IPS DF 6.9 (cell line): ENCODE data around the gene RNF169.
A peak's percentile ranks its signal among the peaks of the same experiment; 100 is the strongest.
"Not testable (repeated sequence)": the region's sequence is repeated elsewhere in the genome, so short reads cannot be mapped to it uniquely, and the experiment has no call there.

Experiments used
- DNase-seq: peaks from one replicate; pipeline ENCODE4 v3.0.0-alpha.2; 2013; ENCODE audit warnings: low read depth, low spot score
- H3K27ac ChIP-seq: one replicate; pipeline ENCODE4 v1.5.1; 2013; ENCODE audit warnings: low read length, control low read depth
- H3K27me3 ChIP-seq: 2 replicates; pipeline ENCODE4 v1.6.1; 2013; ENCODE audit warnings: mild to moderate bottlenecking, low read length; ENCODE audit not compliant: control insufficient read depth, insufficient read depth
- H3K36me3 ChIP-seq: 2 replicates; pipeline ENCODE4 v1.6.1; 2013; ENCODE audit warnings: low read length; ENCODE audit not compliant: control insufficient read depth, insufficient read depth
- H3K4me1 ChIP-seq: 2 replicates; pipeline ENCODE4 v1.6.1; 2013; ENCODE audit warnings: low read length; ENCODE audit not compliant: control insufficient read depth, insufficient read depth
- H3K4me3 ChIP-seq: 2 replicates; pipeline ENCODE4 v1.5.1; 2013; ENCODE audit warnings: mild to moderate bottlenecking, low read length
- H3K9me3 ChIP-seq: 2 replicates; pipeline ENCODE4 v1.6.1; 2013; ENCODE audit warnings: low read length, inconsistent platforms; ENCODE audit not compliant: control insufficient read depth, insufficient read depth
- WGBS: extraction: QIAGEN DNeasy Blood & Tissue Kit; methylation state at CpG from one replicate; pipeline ENCODE4 v1.1.7; 2013; ENCODE audit warnings: mixed read lengths, missing lambda C conversion rate; ENCODE audit not compliant: insufficient read length, insufficient coverage; 5-methylcytosine and 5-hydroxymethylcytosine counted together

The RNF169 gene

DNA sequence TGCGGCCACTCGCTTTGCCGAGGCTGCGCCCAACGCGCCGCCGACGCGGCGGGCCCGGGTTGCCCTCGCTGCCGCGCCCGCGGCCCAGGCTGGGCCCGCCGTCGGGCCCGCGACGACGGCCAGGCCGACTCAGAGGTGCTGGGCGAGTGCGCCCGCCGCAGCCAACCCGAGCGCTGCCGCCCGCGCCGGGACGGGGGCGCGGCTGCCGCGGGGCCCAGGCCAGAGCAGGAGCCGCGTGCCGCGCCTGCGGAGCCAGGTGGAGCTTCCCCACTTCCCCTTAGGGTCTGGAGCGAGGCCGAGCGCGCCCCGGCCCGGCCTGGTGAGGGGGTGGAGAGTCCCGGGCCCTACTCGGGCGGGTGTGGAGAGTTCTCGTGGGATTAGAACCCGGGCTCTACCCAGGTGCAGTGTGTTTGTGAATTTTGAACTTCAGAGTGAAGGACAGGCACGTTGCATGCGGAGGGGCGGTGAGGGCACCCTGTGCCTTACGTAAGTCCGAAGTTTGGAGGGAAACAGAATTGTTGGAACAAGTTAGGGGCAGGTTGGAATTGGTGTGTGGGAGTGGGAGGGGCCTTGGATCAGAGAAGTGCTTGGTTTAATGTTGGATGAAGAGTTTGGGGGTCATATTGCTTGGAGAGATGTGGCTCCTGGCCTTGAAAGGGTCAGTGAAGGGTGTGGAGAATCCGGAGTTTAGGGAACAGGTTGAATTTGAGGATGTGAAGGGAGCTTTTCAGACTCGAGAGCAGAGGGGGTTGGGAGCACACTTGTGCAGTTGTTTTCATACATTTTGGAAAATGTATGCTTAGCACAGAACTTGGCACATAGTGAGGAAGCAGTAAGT is 697 bp downstream of the RNF169 start:
- H3K36me3 ChIP-seq, result no peaks in the 10 kb centered on the region; the same call in 1 of the 2 replicates
- H3K4me3 ChIP-seq, result peak overlapping the region; percentile 77; the same call in 1 of the 2 replicates
- H3K4me1 ChIP-seq, result peaks cover 4% of the 10 kb centered on the region; the same call in 1 of the 2 replicates
- no peak overlapping the region for H3K27ac ChIP-seq
- H3K27me3 ChIP-seq, result no peaks in the 10 kb centered on the region
- H3K9me3 ChIP-seq, result no peaks in the 10 kb centered on the region
- no CpG with 5 or more reads among the region's 63 CpGs for WGBS
- no peak for DNase-seq

DNA sequence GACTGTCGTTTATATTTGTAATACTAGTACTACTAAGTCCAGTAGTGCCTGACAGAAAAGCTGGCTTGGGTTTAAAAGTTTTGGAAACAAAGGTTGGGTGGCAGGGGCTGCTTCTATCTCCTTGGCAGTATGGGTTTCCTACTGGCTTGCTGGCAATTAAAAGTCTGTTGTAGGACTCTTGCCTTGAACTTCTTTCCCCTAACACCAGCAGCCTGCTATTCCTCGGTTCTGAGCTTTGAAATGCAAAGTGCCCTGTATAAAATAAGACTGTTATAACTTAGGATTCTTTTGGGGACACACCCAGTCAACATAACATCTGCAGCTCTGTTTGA is 1.3 kb downstream of the RNF169 start:
- DNase-seq, result no peak
- no peak overlapping the region for H3K27ac ChIP-seq
- no peaks in the 10 kb centered on the region; the same call in 1 of the 2 replicates for H3K36me3 ChIP-seq
- no peaks in the 10 kb centered on the region for H3K27me3 ChIP-seq
- peak overlapping the region; percentile 77; the same call in 1 of the 2 replicates for H3K4me3 ChIP-seq
- peaks cover 4% of the 10 kb centered on the region; the same call in 1 of the 2 replicates for H3K4me1 ChIP-seq
- WGBS, result no CpG with 5 or more reads among the region's 2 CpGs
- no peaks in the 10 kb centered on the region for H3K9me3 ChIP-seq

DNA sequence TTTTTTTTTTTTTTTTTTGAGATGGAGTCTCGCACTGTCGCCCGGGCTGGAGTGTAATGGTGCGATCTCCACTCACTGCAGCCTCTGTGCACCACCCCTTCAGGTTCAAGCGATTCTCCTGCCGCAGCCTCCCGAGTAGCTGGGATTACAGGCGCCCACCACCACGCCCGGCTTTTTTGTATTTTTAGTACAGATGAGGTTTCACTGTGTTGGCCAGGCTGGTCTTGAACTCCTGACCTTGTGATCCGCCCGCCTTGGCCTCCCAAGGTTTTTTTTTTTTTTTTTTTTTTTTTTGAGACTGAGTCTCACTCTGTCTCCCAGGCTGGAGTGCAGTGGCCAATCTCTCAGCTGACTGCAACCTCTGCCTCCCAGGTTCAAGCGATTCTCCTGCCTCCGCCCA is 1.9 kb downstream of the RNF169 start:
- H3K36me3 ChIP-seq, H3K27ac ChIP-seq, H3K27me3 ChIP-seq, DNase-seq, H3K4me3 ChIP-seq, H3K4me1 ChIP-seq, H3K9me3 ChIP-seq: not testable (repeated sequence)
- no CpG with 5 or more reads among the region's 14 CpGs for WGBS

- Histone ChIP-seq H3K4me3 (no peak overlapping the region), H3K4me1 (peaks cover 4% of the 10 kb centered on the region; the same call in 1 of the 2 replicates)
- WGBS, result no CpG with 5 or more reads among the region's 2 CpGs
Measured at GRCh38 chr11:74751303-74751702, 2.7 kb downstream of the RNF169 start.

DNA sequence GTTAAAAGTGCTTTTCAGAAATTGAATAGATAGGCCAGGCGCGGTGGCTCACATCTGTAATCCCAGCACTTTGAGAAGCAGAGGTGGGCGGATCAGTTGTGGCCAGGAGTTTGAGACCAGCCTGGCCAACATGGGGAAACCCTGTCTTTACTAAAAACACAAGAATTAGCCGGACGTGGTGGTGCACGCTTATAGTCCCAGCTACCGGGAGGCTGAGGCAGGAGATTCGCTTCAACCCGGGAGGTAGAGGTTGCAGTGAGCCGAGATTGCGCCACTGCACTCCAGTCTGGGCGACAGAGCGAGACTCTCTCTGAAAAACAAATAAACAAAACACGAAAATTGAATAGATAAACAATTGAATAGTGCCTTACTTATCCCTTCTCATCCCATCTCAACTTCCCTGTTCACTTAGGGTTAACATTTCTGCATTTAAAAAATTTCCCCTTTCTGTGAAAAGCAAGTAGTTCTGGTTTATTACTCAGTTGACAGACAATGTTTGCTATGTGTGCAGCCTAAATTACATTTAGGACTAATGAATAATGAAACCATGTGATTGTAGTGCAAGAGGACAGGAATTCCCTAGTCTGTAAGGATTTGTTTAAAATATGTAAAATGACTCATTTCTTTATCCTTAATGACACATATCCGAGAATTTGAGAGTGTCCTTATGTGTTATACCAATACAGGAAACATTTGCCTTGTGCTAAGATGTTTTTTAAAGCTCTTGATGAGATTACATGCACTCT is 6.0 kb downstream of the RNF169 start:
- Histone ChIP-seq H3K27ac (no peak overlapping the region), H3K36me3 (no peaks in the 10 kb centered on the region), H3K4me3 (no peak overlapping the region), H3K9me3 (no peaks in the 10 kb centered on the region), H3K27me3 (no peaks in the 10 kb centered on the region), H3K4me1 (no peaks in the 10 kb centered on the region)
- no peak for DNase-seq
- no CpG with 5 or more reads among the region's 15 CpGs for WGBS

More at GRCh38 chr11:74751303-74751702, 2.7 kb downstream of the RNF169 start:
- Histone ChIP-seq H3K27ac (no peak overlapping the region), H3K36me3 (no peaks in the 10 kb centered on the region; the same call in 1 of the 2 replicates), H3K9me3 (no peaks in the 10 kb centered on the region), H3K27me3 (no peaks in the 10 kb centered on the region)
- DNase-seq, result no peak

- Histone ChIP-seq H3K27me3 (no peaks in the 10 kb centered on the region), H3K4me1 (no peaks in the 10 kb centered on the region), H3K4me3 (no peak overlapping the region), H3K36me3 (no peaks in the 10 kb centered on the region), H3K27ac (no peak overlapping the region), H3K9me3 (no peaks in the 10 kb centered on the region)
- WGBS, result no CpG with 5 or more reads among the region's 1 CpG
- no peak for DNase-seq
Measured at GRCh38 chr11:74755395-74755995, 6.8 kb downstream of the RNF169 start.

DNA sequence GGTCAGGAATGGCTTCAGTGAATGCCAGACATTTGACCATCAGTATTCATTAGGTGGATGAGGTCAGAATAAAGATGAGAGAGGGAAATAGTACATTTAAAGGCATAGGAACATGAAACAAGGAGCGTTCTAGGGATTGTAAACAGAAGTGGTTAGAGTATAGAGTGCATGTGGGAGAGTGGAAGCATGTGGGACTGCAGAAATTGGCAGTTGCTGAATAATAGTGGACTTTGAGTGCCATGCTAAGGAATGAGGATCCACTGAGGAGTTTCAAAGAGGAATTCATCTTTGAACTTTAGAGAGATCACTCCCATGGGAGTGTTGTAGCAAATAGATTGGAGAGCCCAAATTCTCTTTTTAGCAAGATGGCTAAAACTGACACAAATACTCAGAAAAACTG is 7.9 kb downstream of the RNF169 start:
- H3K4me3 ChIP-seq, result no peak overlapping the region
- H3K27ac ChIP-seq, result no peak overlapping the region
- no peaks in the 10 kb centered on the region for H3K27me3 ChIP-seq
- H3K36me3 ChIP-seq, result no peaks in the 10 kb centered on the region
- no CpG with 5 or more reads among the region's 1 CpG for WGBS
- no peaks in the 10 kb centered on the region for H3K9me3 ChIP-seq
- no peak for DNase-seq
- no peaks in the 10 kb centered on the region for H3K4me1 ChIP-seq

DNA sequence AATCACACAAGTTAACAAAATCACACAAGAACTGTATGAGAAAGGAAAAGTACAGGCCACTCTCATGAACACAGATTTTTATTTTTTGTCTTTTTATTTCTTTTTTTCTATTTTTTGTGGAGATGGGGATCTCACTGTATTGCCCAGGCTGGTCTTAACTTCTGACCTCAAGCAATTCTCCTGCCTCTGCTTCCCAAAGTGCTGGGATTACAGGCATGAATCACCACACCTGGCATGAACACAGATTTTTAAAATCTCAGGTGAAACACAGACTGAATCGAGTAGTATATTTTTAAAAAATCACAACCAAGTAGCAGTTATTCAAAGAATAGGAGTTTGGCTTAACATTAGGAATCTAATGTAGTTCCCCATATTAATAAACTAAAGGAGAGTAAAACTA is 18.3 kb downstream of the RNF169 start:
- H3K27me3 ChIP-seq, result no peaks in the 10 kb centered on the region
- no peak overlapping the region for H3K27ac ChIP-seq
- no peak for DNase-seq
- no peaks in the 10 kb centered on the region for H3K36me3 ChIP-seq
- H3K4me1 ChIP-seq, result no peaks in the 10 kb centered on the region
- no peak overlapping the region for H3K4me3 ChIP-seq
- H3K9me3 ChIP-seq, result no peaks in the 10 kb centered on the region
- WGBS, result no CpG with 5 or more reads among the region's 1 CpG

DNA sequence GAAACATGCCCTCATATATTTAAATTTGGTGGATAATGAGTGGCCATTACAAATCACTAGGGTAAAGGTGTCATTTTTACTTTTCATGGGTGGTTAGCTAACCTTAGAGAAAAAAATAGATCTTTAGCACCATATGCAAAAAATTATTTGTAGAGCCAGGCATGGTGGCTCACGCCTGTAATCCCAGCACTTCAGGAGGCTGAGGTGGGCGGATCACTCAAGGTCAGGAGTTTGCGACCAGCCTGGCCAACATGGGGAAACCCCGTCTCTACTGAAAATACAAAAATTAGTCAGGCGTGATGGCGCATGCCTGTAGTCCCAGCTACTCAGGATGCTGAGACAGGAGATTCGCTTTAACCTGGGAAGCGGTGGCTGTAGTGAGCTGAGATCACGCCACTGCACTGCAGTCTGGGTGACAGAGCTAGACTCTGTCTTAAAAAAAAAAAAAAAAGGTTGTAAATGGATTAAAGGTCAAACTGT is 19.6 kb downstream of the RNF169 start:
- not testable (repeated sequence) for H3K9me3 ChIP-seq, H3K27me3 ChIP-seq, H3K36me3 ChIP-seq, H3K27ac ChIP-seq, H3K4me3 ChIP-seq, DNase-seq, H3K4me1 ChIP-seq
- WGBS, result no CpG with 5 or more reads among the region's 9 CpGs

DNA sequence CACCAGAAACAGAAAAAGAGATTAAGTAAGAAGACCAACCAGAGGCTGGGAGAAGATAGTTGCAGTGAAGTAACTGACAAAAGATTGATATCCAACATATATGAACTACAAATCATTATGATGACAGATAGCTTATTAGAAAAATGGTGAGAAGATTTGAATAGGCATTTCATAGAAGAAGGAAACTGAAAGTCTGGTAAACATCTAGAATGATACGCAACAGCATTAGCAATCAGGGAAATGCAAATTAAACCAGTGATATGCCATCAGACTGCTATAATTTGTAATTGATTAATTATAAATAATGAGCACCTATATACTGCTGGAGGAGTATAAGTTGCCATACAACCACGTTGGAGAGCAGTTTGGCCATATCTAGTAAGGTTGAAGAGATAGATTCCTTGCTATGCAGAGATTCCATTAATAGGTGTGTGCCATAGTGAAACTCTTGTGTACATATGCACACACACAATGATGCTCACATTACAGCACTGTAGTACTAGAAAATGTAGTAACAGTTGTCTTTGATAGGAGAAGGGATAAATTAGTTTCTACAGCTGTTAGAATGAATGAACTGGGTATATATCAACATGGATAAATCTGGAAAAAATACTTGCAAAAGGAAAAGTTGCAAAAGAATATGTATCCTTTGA is 20.5 kb downstream of the RNF169 start:
- no peak overlapping the region for H3K4me3 ChIP-seq
- H3K27me3 ChIP-seq, result no peaks in the 10 kb centered on the region
- no peak for DNase-seq
- H3K9me3 ChIP-seq, result no peaks in the 10 kb centered on the region
- no peaks in the 10 kb centered on the region for H3K36me3 ChIP-seq
- H3K4me1 ChIP-seq, result no peaks in the 10 kb centered on the region
- H3K27ac ChIP-seq, result no peak overlapping the region
- no CpG with 5 or more reads among the region's 2 CpGs for WGBS
